ENCODE data around the gene TET2. TPM values are rescaled to one million over a fixed set of nuclear protein-coding genes. Genes with fewer than 3 reads are reported as not detected.

TET2 gene
- total and polyA plus RNA-seq, 2 of the 4 experiments (the other 2 are of a cell fraction): 5.6 to 25.3 TPM

GRCh38 chr4:105236916-105237311, 90.2 kb downstream of the TET2 start:
- DNase-seq (no peak), ATAC-seq (ENCODE audit: low read depth) (no peak)
- in situ Hi-C loops (cut with MboI; ENCODE audit: low sequenced_read_pairs) (no loop called here), intact Hi-C loops (cut with micrococcal nuclease) (no loop called here), dilution Hi-C loops (cut with HindIII; ENCODE audit: low sequenced_read_pairs, unreplicated experiment) (no loop called here)
- H3K79me1 ChIP-seq (ENCODE audit: low read depth in 1 of 2, low read length in 2 of 2): peaks cover 25 to 28% of the 10 kb centered on the region in 2 experiments
- no peak overlapping the region for H2BK5ac ChIP-seq (ENCODE audit: low read depth, low read length, poor library complexity, severe bottlenecking)
- BruUV-seq (replicated peaks): no TSS peak
- no peak overlapping the region for H2AK5ac ChIP-seq (ENCODE audit: low read depth, low read length)
- no peak overlapping the region for H4K91ac ChIP-seq (ENCODE audit: insufficient read depth, low read depth, low read length)
- H3K4me3 ChIP-seq (ENCODE audit: insufficient read depth, low read depth, low read length): no peak overlapping the region
- no peak overlapping the region for H2BK20ac ChIP-seq (ENCODE audit: low read depth, low read length)
- peaks cover 6% of the 10 kb centered on the region; the same call in 1 of the 2 replicates for H3K9me1 ChIP-seq (ENCODE audit: insufficient read depth, low read length)
- peaks cover 23% of the 10 kb centered on the region for H3K36me3 ChIP-seq (ENCODE audit: control insufficient read depth, insufficient read depth, low read length)
- no peak overlapping the region for H2AK9ac ChIP-seq (replicated peaks; ENCODE audit: low read depth, low read length, poor library complexity)
- H3K14ac ChIP-seq (replicated peaks; ENCODE audit: low read depth, low read length): no peak overlapping the region
- H3K27me3 ChIP-seq (ENCODE audit: control insufficient read depth, insufficient read depth, low read length): no peaks in the 10 kb centered on the region
- H3K4ac ChIP-seq (ENCODE audit: low read depth, low read length): no peak overlapping the region
- no peak overlapping the region for H4K8ac ChIP-seq (ENCODE audit: low read depth in 2 of 2, low read length in 2 of 2)
- no peak overlapping the region for H4K5ac ChIP-seq (ENCODE audit: low read depth, low read length)
- no peak overlapping the region for H3K23ac ChIP-seq (ENCODE audit: low read depth, low read length)
- H3K18ac ChIP-seq (ENCODE audit: low read depth, low read length): no peak overlapping the region
- H3K56ac ChIP-seq (ENCODE audit: extremely low read depth, insufficient read depth, low read length): no peak overlapping the region
- no peak overlapping the region for H3K27ac ChIP-seq (ENCODE audit: insufficient read depth, low read length)
- TF ChIP-seq USF2 (IDR thresholded peaks at IDR 0.05; ENCODE audit: low read depth, low read length): no peak
- no peak for TF ChIP-seq SMC3 (IDR thresholded peaks at IDR 0.05; ENCODE audit: low read depth, low read length)
- no peak for TF ChIP-seq BHLHE40 (IDR thresholded peaks at IDR 0.05; ENCODE audit: low read depth, low read length)
- TF ChIP-seq CEBPB (IDR thresholded peaks at IDR 0.05; ENCODE audit: low read depth, low read length): no peak
- TF ChIP-seq ELK1 (IDR thresholded peaks at IDR 0.05; ENCODE audit: borderline replicate concordance, low read depth, low read length): no peak
- no peak for TF ChIP-seq RAD21 (IDR thresholded peaks at IDR 0.05; ENCODE audit: low read length)
- no peak for TF ChIP-seq RFX5 (IDR thresholded peaks at IDR 0.05; ENCODE audit: low read depth, low read length)
- no peak for TF ChIP-seq MAZ (IDR thresholded peaks at IDR 0.05; ENCODE audit: borderline replicate concordance, low read depth, low read length)
- no peak for TF ChIP-seq CHD1 (IDR thresholded peaks at IDR 0.05; ENCODE audit: low read depth, low read length)
- TF ChIP-seq RCOR1 (IDR thresholded peaks at IDR 0.05; ENCODE audit: insufficient replicate concordance, low read length): no peak
- H3K9ac ChIP-seq (ENCODE audit: low read depth, low read length): no peak overlapping the region
- no peak overlapping the region for H2BK15ac ChIP-seq (ENCODE audit: low read depth, low read length)
- CTCF ChIA-PET: no interaction called here
- no peaks in the 10 kb centered on the region for H3K9me3 ChIP-seq (ENCODE audit: control insufficient read depth, insufficient read depth, low read length)
- peaks cover 5% of the 10 kb centered on the region; the same call in 1 of the 2 replicates for H4K20me1 ChIP-seq (ENCODE audit: insufficient read depth, low read length)
- H3K4me2 ChIP-seq (ENCODE audit: low read depth, low read length): no peak overlapping the region
- no peak overlapping the region for H2AFZ ChIP-seq (replicated peaks; ENCODE audit: low read length, poor library complexity)
- no CpG with 5 or more reads among the region's 2 CpGs for WGBS, 2 experiments (ENCODE audit: extremely low coverage in 2 of 2, insufficient read length in 1 of 2)
- no peak overlapping the region for H2BK120ac ChIP-seq (ENCODE audit: low read depth, low read length)
- POLR2A ChIA-PET (ENCODE audit: unreplicated experiment): interaction anchor here (0.6 kb wide), 1 partner anchor 471 kb away, joined by 7 read pairs; no protein-coding TSS in a partner anchor
- H3K4me1 ChIP-seq (ENCODE audit: control insufficient read depth, insufficient read depth, low read length): peaks cover 3% of the 10 kb centered on the region; the same call in 1 of the 2 replicates
